Limb (tissue), 2 donors: ENCODE results near the gene CREB3L2.
"Not testable (repeated sequence)": the region's sequence is repeated elsewhere in the genome, so short reads cannot be mapped to it uniquely, and the experiment has no call there.

Experiments used
- DNase-seq, 2 donors: peaks; one replicate each; pipeline ENCODE4 v3.0.0-alpha.2; 2016; ENCODE audit errors: extremely low spot score in 2 of 2

The CREB3L2 gene

DNA sequence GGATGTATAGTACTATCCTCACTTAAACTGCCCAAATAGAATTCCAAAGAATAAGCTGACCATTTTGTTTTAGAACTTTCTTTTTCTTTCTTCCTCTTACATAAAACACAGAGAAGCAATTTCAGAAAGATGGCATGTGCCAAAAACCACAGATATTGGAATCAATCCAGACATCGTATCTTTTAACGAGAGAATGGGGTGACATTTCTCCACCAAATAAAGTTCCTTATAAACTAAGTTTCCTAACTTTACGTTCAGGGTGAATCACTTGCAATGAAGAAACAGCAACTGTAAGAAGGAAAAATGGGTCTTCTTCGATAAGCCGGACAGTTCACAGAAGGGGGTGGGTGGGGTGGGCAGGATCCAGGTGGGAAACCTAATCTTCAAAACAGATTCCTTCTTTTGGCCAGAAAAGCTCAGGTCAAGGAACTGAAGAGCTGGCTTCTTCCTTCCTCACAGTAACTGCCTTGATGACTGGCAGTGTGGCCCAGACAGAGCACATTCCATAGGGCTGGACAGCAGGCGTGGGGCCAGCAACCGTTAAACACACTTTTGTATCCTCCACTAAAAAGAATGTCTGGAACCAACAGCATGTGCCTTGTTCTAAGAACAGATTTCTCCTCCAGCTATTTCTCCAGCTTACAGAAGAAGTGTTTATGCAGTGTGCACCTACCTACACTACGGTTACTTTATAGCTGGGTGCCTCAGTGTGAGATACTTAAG lies 31.5 kb downstream of the CREB3L2 start:
- peak; percentile 56 to 63 for DNase-seq

- DNase-seq = no peak
Observed at GRCh38 chr7:137969828-137970227, 32.1 kb downstream of the CREB3L2 start.

- no peak for DNase-seq
Observed at GRCh38 chr7:137968890-137969289, 33.0 kb downstream of the CREB3L2 start.

- DNase-seq = not testable (repeated sequence)
Observed at GRCh38 chr7:137968339-137968738, 33.5 kb downstream of the CREB3L2 start.

- no peak for DNase-seq
Observed at GRCh38 chr7:137967143-137968018, 34.5 kb downstream of the CREB3L2 start.

DNA sequence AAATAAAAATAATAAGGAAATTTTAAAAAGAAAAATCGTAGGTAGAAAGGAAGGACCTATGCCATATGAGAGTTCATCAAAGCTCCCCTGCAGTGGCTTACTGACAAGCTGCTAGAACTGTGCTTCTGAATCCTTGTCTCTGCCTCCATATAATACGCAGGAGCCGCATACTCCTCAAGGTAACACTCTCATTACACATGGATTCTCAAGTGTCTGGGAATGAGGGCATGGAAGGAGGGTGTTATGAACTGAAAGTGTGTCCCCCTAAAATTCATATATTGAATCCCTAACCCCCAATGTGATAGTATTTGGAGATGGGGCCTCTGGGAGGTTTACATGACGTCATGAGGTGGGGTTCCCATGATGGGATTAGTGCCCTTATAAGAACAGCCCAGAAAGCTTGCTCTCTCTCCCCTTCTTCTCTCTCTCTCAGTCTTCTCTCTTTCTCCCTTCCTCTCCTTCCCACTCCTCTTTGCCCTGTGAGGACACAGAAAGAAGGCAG lies 35.2 kb downstream of the CREB3L2 start:
- no peak for DNase-seq

- no peak for DNase-seq
Observed at GRCh38 chr7:137965942-137966640, 35.8 kb downstream of the CREB3L2 start.

DNA sequence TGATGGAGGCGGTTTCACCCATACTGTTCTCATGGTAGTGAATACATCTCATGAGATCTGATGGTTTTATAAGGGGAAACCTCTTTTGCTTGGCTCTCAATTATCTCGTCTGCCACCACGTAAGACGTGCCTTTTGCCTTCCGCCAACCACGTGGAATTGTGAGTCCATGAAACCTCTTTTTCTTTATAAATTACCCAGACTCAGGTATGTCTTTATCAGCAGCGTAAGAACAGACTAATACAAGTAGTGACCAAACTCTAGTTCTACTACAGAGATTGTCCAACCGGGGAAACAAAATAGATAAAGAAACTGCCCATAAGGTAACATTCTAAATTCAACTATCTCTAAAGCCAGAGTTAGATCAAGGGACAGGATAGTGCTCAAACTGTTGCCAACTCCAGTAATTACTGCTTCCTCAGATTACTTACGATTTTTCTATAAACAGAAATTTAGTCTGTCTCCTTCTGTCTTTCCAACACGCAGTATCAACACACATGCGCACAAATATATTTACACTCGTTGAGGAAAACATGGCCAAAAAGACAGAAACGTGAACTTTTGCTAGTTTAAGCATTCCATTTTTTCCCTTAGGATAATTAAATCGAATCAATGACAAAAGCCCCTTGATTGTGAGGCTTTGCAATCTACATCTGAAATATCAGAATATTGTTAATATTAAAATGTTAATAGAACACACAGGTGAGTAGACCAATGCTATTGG lies 36.9 kb downstream of the CREB3L2 start:
- no peak for DNase-seq

DNA sequence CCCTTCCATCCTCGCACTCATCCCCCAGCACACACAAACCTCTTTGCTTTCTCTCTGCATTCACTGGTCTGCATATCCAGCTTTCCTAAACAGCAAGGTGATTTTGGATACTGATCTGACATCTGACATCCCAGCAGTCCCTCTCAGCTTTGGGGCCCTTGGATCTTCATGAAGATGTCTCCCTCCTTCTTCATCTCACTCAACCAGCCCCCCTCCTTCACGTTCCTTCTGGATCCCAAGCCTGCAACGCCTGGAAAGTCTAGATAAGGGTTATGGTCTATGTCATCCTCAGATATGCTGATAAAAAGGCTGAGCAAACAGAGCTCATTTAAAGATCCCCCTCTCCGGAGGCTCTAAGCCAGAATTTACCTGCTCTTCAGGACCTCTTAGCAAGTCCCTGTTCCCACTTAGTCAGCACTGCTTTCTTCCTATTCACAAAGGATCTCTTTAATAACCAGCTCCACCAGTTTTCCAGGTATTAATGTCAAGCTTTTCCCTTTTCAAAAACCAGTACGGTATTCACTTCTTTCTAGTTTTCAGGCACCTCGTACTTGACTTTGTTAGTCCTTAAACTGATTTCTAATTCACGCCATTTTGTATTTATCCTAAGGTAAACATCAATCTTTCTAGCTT lies 38.9 kb downstream of the CREB3L2 start:
- DNase-seq = no peak

DNA sequence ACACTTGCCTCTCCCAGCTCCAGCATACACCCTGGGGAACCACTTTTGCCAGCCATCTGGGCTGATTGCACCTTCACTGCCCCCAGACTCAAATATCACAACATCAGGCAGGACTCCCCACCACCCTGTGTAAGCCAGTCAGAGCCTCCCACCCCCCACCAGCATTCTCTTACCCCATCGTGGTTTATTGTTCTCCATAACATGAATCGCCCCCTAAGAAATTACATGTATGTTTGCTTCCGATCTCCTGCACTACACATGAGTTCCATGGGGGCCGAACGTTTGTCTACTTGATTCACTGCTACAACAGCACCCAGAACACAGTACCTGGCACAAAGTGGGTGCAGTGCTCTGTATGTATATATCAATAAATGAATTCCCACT lies 39.4 kb downstream of the CREB3L2 start:
- DNase-seq = no peak

- DNase-seq = no peak
Observed at GRCh38 chr7:137961200-137962177, 40.4 kb downstream of the CREB3L2 start.

DNA sequence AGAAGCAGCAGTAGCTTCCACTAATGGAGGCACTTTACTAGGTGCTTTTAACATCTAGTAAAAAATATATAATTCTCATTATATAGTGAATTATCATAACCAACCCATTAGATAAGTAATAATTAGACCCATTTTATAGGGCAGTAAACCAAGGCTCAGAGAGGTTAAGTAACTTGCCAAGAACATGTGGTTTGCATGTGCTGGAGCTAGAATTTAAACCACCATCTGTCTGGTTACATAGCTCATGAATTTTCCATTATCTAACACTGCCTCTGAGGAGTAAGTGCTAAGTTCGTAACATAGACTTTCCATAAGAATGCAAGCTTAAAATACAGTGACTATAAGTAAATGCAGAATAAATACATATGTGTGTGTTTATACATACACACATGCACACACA lies 41.9 kb downstream of the CREB3L2 start:
- DNase-seq = no peak

- no peak for DNase-seq
Observed at GRCh38 chr7:137958470-137959431, 43.1 kb downstream of the CREB3L2 start.

DNA sequence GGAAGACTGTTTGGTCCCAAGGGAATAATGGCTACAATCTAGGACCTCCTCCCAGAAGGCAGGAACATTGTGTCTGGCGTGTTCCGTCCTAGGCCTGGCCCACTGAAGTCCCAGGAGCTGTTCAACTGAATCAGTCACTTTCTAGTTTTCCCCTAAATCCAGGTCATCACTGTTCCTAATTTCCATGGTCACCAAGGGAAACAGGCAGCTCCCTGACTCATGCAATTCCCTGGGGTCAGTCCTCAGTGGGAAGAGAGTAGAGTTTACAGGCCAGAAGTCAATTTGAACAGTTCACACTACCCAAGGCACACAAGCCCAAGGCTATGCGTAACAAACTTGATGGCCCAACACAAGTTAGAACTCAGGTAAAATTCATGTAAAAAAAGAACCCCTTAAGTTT lies 44.0 kb downstream of the CREB3L2 start:
- no peak for DNase-seq

DNA sequence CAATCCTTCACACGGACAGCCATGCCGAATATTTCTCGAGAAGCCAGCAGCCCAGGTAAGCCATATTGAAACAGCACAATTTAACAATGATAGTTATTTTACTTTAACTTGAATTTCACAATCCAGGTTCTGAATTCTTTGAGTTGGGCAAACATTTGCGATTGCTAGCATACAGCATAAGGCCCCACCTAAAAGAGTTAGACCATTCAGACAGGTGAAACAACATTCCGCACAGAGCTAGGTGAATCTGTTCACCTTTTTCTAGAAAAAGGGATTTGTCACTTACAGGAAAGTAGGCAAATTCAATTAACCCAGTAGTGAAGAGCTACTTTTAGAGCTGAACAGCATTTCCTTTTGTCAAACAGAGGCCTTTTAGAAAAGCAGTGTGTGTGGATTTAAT lies 45.3 kb downstream of the CREB3L2 start:
- no peak for DNase-seq

- DNase-seq = no peak
Observed at GRCh38 chr7:137956183-137956582, 45.7 kb downstream of the CREB3L2 start.

GRCh38 chr7:137954614-137955013 lies 47.3 kb downstream of the CREB3L2 start:
- no peak for DNase-seq

- DNase-seq = peak in 1 of 2 donors; percentile 79
Observed at GRCh38 chr7:137953665-137954470, 48.0 kb downstream of the CREB3L2 start.
